Measurements from ENCODE around the gene HHEX.

Gene HHEX

GRCh38 chr10:92690915-92691590 lies 1.3 kb downstream of the HHEX start:
- no peak for DNase-seq (ENCODE audit: low read depth, low spot score)
- TF ChIP-seq, protein P1, sequence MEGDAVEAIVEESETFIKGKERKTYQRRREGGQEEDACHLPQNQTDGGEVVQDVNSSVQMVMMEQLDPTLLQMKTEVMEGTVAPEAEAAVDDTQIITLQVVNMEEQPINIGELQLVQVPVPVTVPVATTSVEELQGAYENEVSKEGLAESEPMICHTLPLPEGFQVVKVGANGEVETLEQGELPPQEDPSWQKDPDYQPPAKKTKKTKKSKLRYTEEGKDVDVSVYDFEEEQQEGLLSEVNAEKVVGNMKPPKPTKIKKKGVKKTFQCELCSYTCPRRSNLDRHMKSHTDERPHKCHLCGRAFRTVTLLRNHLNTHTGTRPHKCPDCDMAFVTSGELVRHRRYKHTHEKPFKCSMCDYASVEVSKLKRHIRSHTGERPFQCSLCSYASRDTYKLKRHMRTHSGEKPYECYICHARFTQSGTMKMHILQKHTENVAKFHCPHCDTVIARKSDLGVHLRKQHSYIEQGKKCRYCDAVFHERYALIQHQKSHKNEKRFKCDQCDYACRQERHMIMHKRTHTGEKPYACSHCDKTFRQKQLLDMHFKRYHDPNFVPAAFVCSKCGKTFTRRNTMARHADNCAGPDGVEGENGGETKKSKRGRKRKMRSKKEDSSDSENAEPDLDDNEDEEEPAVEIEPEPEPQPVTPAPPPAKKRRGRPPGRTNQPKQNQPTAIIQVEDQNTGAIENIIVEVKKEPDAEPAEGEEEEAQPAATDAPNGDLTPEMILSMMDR (IDR thresholded peaks at IDR 0.05; ENCODE audit: insufficient read depth, low read length, missing control alignments), result no peak
- peak overlapping the region; percentile 68; the same call in 1 of the 2 replicates for H3K4me3 ChIP-seq (ENCODE audit: low read depth, low read length)
- ChIA-PET POLR2A (interaction anchor here (1.8 kb wide), 1 partner anchor 8 kb away, joined by 5 read pairs; no protein-coding TSS in a partner anchor), CTCF (interaction anchor here (1.1 to 2.0 kb wide), 4 partner anchors 10 to 152 kb away, joined by 3 to 7 read pairs (median 6); no protein-coding TSS in a partner anchor)

DNA sequence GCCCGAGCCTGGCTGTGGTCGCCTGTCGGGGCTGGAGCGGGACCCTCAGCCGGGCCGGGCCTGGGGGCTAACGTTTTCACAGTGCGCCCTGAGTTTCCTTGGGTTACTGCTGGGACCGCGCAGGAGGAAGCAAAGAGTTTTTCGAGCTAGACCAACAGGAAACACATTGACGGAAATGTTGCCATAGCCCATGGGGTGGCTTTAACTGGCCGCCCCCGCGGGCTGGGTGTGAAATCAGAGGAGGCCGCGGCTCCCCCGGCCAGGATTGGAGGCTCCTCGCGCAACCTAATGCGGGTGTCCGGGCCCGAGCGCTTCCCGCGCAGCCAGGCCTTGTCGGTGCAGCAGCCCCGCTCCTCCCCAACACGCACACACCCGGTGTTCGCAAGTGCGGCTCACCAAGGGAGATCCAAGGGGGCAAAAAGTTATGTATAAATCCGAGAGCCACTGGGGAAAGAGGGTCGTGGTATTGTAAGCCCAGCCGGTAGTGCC lies 1.9 kb downstream of the HHEX start:
- TF ChIP-seq, protein P1 (IDR thresholded peaks at IDR 0.05; ENCODE audit: insufficient read depth, low read length, missing control alignments), result no peak
- no peak for DNase-seq (ENCODE audit: low read depth, low spot score)
- H3K4me3 ChIP-seq (ENCODE audit: low read depth, low read length), result no peak overlapping the region
- POLR2A ChIA-PET, result no interaction called here
- CTCF ChIA-PET, result no interaction called here

DNA sequence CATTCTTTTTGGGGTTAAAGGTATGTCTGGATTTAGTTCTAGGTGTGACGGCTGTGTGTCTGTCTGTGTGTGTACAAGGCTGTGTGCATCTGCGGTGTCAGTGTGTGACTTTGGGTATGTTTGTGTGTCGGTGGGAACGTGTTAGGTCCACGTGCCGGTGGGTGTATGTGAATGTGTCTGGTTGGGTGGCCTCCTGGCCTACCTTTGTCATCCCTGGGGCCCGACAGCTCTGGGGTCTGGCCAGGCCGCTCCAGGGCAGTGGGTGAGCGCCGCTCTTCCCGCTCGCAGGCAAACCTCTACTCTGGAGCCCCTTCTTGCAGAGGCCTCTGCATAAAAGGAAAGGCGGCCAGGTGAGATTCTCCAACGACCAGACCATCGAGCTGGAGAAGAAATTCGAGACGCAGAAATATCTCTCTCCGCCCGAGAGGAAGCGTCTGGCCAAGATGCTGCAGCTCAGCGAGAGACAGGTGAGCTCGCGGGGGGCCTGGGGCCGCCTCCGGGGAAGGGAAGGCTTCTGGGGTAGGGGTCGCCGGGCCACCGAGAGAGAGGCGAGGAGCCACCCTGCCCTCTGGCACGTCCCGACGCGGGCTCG lies 2.4 kb downstream of the HHEX start:
- ChIA-PET POLR2A (no interaction called here), CTCF (no interaction called here)
- DNase-seq (ENCODE audit: low read depth, low spot score), result no peak
- TF ChIP-seq, protein P1 (IDR thresholded peaks at IDR 0.05; ENCODE audit: insufficient read depth, low read length, missing control alignments), result no peak
- no peak overlapping the region for H3K4me3 ChIP-seq (ENCODE audit: low read depth, low read length)

- CTCF ChIA-PET, result no interaction called here
- DNase-seq (ENCODE audit: low read depth, low spot score), result no peak
- TF ChIP-seq, protein P1 (IDR thresholded peaks at IDR 0.05; ENCODE audit: insufficient read depth, low read length, missing control alignments), result no peak
- H3K4me3 ChIP-seq (ENCODE audit: low read depth, low read length), result no peak overlapping the region
- POLR2A ChIA-PET, result no interaction called here
Observed at GRCh38 chr10:92692697-92693533, 3.2 kb downstream of the HHEX start.

DNA sequence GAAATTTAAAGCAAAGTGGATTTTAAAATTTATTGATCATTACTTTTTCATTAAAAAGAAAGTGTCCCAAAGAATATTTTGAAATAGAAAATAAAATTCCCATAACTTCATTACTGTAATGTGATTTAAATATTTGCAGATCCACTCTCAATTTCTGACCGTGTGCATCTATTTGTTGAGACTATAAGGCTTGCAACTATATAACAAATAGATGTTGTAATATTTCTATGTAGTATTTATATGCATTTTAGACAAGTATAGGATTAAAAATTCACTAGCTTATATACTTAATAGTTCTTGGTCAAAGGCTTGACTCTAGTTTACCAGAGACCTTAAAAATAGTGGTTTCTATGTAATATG lies 3.8 kb downstream of the HHEX start:
- H3K4me3 ChIP-seq (ENCODE audit: low read depth, low read length), result no peak overlapping the region
- CTCF ChIA-PET, result no interaction called here
- TF ChIP-seq, protein P1 (IDR thresholded peaks at IDR 0.05; ENCODE audit: insufficient read depth, low read length, missing control alignments), result no peak
- POLR2A ChIA-PET, result no interaction called here
- DNase-seq (ENCODE audit: low read depth, low spot score), result no peak

Measured in AG04449 (cell line).